Measurements from ENCODE around the gene SLC38A6.

- TF ChIP-seq NFIC (IDR thresholded peaks at IDR 0.05) (no peak), TCF12 (IDR thresholded peaks at IDR 0.05; ENCODE audit: low read depth) (no peak), REST (IDR thresholded peaks at IDR 0.05; ENCODE audit: low read depth) (no peak), TEAD4 (IDR thresholded peaks at IDR 0.05) (no peak), YY1 (IDR thresholded peaks at IDR 0.05; ENCODE audit: low read depth) (no peak), EP300 (IDR thresholded peaks at IDR 0.05; ENCODE audit: borderline replicate concordance) (no peak), CEBPB (IDR thresholded peaks at IDR 0.05) (no peak), CREB1 (IDR thresholded peaks at IDR 0.05; ENCODE audit: low read depth) (no peak), TAF1 (IDR thresholded peaks at IDR 0.05; ENCODE audit: low read depth) (no peak), ZBTB7A (IDR thresholded peaks at IDR 0.05; ENCODE audit: low read depth) (no peak), FOXM1 (IDR thresholded peaks at IDR 0.05; ENCODE audit: borderline replicate concordance, low read depth) (no peak), EGR1 (IDR thresholded peaks at IDR 0.05) (no peak), MAX (IDR thresholded peaks at IDR 0.05) (no peak)
Observed at GRCh38 chr14:61048640-61049039, 67.6 kb downstream of the SLC38A6 start.

Data from Ishikawa (cell line).